22Rv1 (cell line): ENCODE results near the gene CDKL4.

Experiments used
- ZFX ChIP-seq: fragments of 450-650 bp; IDR thresholded peaks from 2 replicates; pipeline ENCODE4 v1.6.1; 2017; ENCODE audit warnings: antibody characterized with exemption, borderline replicate concordance
- TF ChIP-seq, protein P1 (sequence below): fragments of 450-650 bp; IDR thresholded peaks from 2 replicates; pipeline ENCODE4 v1.5.1; 2017; ENCODE audit warnings: mild to moderate bottlenecking

DNA sequence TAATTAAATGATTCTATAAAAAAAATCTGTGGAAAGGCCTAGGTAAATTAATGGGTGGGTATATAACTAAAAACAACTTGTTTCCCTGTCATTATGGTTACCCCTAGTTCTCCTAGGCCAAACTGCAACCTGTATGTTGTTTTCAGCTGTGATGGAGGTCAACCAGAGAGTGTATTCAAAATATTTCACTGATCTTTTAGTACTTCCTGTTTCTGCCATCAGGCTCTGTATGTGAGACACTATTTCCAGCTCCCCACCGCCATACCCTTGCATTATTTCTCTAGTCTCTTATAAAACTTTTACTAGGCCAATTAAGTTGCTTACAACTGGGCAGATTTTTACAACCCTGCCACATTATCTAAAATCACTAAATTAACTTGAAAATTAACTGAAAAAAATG is 21.0 kb upstream of the CDKL4 start:
- TF ChIP-seq, protein P1, sequence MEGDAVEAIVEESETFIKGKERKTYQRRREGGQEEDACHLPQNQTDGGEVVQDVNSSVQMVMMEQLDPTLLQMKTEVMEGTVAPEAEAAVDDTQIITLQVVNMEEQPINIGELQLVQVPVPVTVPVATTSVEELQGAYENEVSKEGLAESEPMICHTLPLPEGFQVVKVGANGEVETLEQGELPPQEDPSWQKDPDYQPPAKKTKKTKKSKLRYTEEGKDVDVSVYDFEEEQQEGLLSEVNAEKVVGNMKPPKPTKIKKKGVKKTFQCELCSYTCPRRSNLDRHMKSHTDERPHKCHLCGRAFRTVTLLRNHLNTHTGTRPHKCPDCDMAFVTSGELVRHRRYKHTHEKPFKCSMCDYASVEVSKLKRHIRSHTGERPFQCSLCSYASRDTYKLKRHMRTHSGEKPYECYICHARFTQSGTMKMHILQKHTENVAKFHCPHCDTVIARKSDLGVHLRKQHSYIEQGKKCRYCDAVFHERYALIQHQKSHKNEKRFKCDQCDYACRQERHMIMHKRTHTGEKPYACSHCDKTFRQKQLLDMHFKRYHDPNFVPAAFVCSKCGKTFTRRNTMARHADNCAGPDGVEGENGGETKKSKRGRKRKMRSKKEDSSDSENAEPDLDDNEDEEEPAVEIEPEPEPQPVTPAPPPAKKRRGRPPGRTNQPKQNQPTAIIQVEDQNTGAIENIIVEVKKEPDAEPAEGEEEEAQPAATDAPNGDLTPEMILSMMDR = no peak
- TF ChIP-seq ZFX = no peak
